Measurements from ENCODE around the gene SUZ12.
A peak's percentile ranks its signal among the peaks of the same experiment; 100 is the strongest.
"Not testable (repeated sequence)": the region's sequence is repeated elsewhere in the genome, so short reads cannot be mapped to it uniquely, and the experiment has no call there.

Gene SUZ12

GRCh38 chr17:32021615-32021955 is 84.8 kb downstream of the SUZ12 start:
- no peaks in the 10 kb centered on the region for H3K27me3 ChIP-seq (ENCODE audit: control insufficient read depth in 3 of 3, insufficient read depth in 3 of 3, low read depth in 1 of 3, low read length in 3 of 3)
- H3K36me3 ChIP-seq (replicated peaks in 1 of 2; ENCODE audit: control insufficient read depth in 2 of 2, insufficient read depth in 2 of 2, low read length in 2 of 2) = peaks cover 11 to 61% of the 10 kb centered on the region in 2 donors
- H3K9ac ChIP-seq (ENCODE audit: low read depth, low read length, poor library complexity) = no peak overlapping the region
- no peak overlapping the region for H2AK5ac ChIP-seq (ENCODE audit: low read depth, low read length)
- H3K18ac ChIP-seq (ENCODE audit: low read length) = no peak overlapping the region
- H2BK12ac ChIP-seq (ENCODE audit: low read length) = no peak overlapping the region
- no peak overlapping the region for H3K14ac ChIP-seq (ENCODE audit: low read length)
- no peaks in the 10 kb centered on the region for H3K9me3 ChIP-seq (replicated peaks in 1 of 2; ENCODE audit: control insufficient read depth in 2 of 2, insufficient read depth in 1 of 2, low read depth in 1 of 2, low read length in 2 of 2)
- H2BK120ac ChIP-seq (ENCODE audit: low read depth, low read length) = no peak overlapping the region
- no peak overlapping the region for H2BK15ac ChIP-seq (ENCODE audit: low read length)
- no peak overlapping the region for H3K4me2 ChIP-seq (ENCODE audit: insufficient read depth, low read length, poor library complexity, severe bottlenecking)
- DNase-seq (ENCODE audit: low spot score) = no peak
- no peak overlapping the region for H2BK5ac ChIP-seq (ENCODE audit: low read length)
- peaks cover 2% of the 10 kb centered on the region for H3K79me1 ChIP-seq (ENCODE audit: low read depth, low read length)
- no CpG with 5 or more reads among the region's 7 CpGs for WGBS, 2 donors (ENCODE audit: extremely low coverage in 2 of 2, insufficient read length in 2 of 2, insufficient replicate concordance in 1 of 2)
- H4K91ac ChIP-seq (ENCODE audit: low read depth, low read length, poor library complexity) = no peak overlapping the region
- no peak overlapping the region for H3K4ac ChIP-seq (ENCODE audit: low read length)
- H3K4me3 ChIP-seq (ENCODE audit: low read length in 2 of 2) = no peak overlapping the region
- H4K8ac ChIP-seq (ENCODE audit: low read depth, low read length) = no peak overlapping the region
- no peak overlapping the region for H2AFZ ChIP-seq (ENCODE audit: low read length)
- no peak overlapping the region for H3K23ac ChIP-seq (ENCODE audit: low read depth, low read length, poor library complexity)
- H3K27ac ChIP-seq (replicated peaks; ENCODE audit: low read length) = no peak overlapping the region
- H3K4me1 ChIP-seq (ENCODE audit: control insufficient read depth in 2 of 2, insufficient read depth in 1 of 2, low read depth in 1 of 2, low read length in 2 of 2) = no peaks in the 10 kb centered on the region

- H3K23ac ChIP-seq (ENCODE audit: low read depth, low read length, poor library complexity); H4K8ac ChIP-seq (ENCODE audit: low read depth, low read length); H2AFZ ChIP-seq (ENCODE audit: low read length); H3K4me2 ChIP-seq (ENCODE audit: insufficient read depth, low read length, poor library complexity, severe bottlenecking); H3K9me3 ChIP-seq (replicated peaks in 1 of 2; ENCODE audit: control insufficient read depth in 2 of 2, insufficient read depth in 1 of 2, low read depth in 1 of 2, low read length in 2 of 2); H3K79me1 ChIP-seq (ENCODE audit: low read depth, low read length); H3K27ac ChIP-seq (replicated peaks; ENCODE audit: low read length); H2BK15ac ChIP-seq (ENCODE audit: low read length); H2AK5ac ChIP-seq (ENCODE audit: low read depth, low read length); H2BK5ac ChIP-seq (ENCODE audit: low read length); DNase-seq (ENCODE audit: low spot score); H3K27me3 ChIP-seq (ENCODE audit: control insufficient read depth in 3 of 3, insufficient read depth in 3 of 3, low read depth in 1 of 3, low read length in 3 of 3); H2BK12ac ChIP-seq (ENCODE audit: low read length); H3K9ac ChIP-seq (ENCODE audit: low read depth, low read length, poor library complexity); H3K4me1 ChIP-seq (ENCODE audit: control insufficient read depth in 2 of 2, insufficient read depth in 1 of 2, low read depth in 1 of 2, low read length in 2 of 2); H3K4ac ChIP-seq (ENCODE audit: low read length); H4K91ac ChIP-seq (ENCODE audit: low read depth, low read length, poor library complexity); H3K14ac ChIP-seq (ENCODE audit: low read length); H3K4me3 ChIP-seq (ENCODE audit: low read length in 2 of 2); H3K18ac ChIP-seq (ENCODE audit: low read length); H2BK120ac ChIP-seq (ENCODE audit: low read depth, low read length): not testable (repeated sequence)
- peaks cover 11 to 57% of the 10 kb centered on the region in 2 donors for H3K36me3 ChIP-seq (replicated peaks in 1 of 2; ENCODE audit: control insufficient read depth in 2 of 2, insufficient read depth in 2 of 2, low read length in 2 of 2)
- WGBS, 2 donors (ENCODE audit: extremely low coverage in 2 of 2, insufficient read length in 2 of 2, insufficient replicate concordance in 1 of 2) = no CpG with 5 or more reads among the region's 5 CpGs
Observed at GRCh38 chr17:32022554-32022953, 85.7 kb downstream of the SUZ12 start.

GRCh38 chr17:32027271-32027670 is 90.5 kb downstream of the SUZ12 start:
- not testable (repeated sequence) for H2BK120ac ChIP-seq (ENCODE audit: low read depth, low read length); H2BK12ac ChIP-seq (ENCODE audit: low read length); H3K27me3 ChIP-seq (ENCODE audit: control insufficient read depth in 3 of 3, insufficient read depth in 3 of 3, low read depth in 1 of 3, low read length in 3 of 3); H2AFZ ChIP-seq (ENCODE audit: low read length); H3K18ac ChIP-seq (ENCODE audit: low read length); H3K23ac ChIP-seq (ENCODE audit: low read depth, low read length, poor library complexity); H4K8ac ChIP-seq (ENCODE audit: low read depth, low read length); H4K91ac ChIP-seq (ENCODE audit: low read depth, low read length, poor library complexity); H3K27ac ChIP-seq (replicated peaks; ENCODE audit: low read length); H3K4me1 ChIP-seq (ENCODE audit: control insufficient read depth in 2 of 2, insufficient read depth in 1 of 2, low read depth in 1 of 2, low read length in 2 of 2); H3K79me1 ChIP-seq (ENCODE audit: low read depth, low read length); H2BK5ac ChIP-seq (ENCODE audit: low read length); H3K14ac ChIP-seq (ENCODE audit: low read length); H2BK15ac ChIP-seq (ENCODE audit: low read length); H3K9me3 ChIP-seq (replicated peaks in 1 of 2; ENCODE audit: control insufficient read depth in 2 of 2, insufficient read depth in 1 of 2, low read depth in 1 of 2, low read length in 2 of 2); H3K4ac ChIP-seq (ENCODE audit: low read length); DNase-seq (ENCODE audit: low spot score); H3K4me2 ChIP-seq (ENCODE audit: insufficient read depth, low read length, poor library complexity, severe bottlenecking); H2AK5ac ChIP-seq (ENCODE audit: low read depth, low read length)
- peak overlapping the region in 1 of 2 donors; percentile 19 for H3K4me3 ChIP-seq (ENCODE audit: low read length in 2 of 2)
- WGBS, 2 donors (ENCODE audit: extremely low coverage in 2 of 2, insufficient read length in 2 of 2, insufficient replicate concordance in 1 of 2) = no CpG with 5 or more reads among the region's 4 CpGs
- peaks cover 2 to 14% of the 10 kb centered on the region in 2 donors for H3K36me3 ChIP-seq (replicated peaks in 1 of 2; ENCODE audit: control insufficient read depth in 2 of 2, insufficient read depth in 2 of 2, low read length in 2 of 2)
- H3K9ac ChIP-seq (ENCODE audit: low read depth, low read length, poor library complexity) = peak overlapping the region; percentile 88

DNA sequence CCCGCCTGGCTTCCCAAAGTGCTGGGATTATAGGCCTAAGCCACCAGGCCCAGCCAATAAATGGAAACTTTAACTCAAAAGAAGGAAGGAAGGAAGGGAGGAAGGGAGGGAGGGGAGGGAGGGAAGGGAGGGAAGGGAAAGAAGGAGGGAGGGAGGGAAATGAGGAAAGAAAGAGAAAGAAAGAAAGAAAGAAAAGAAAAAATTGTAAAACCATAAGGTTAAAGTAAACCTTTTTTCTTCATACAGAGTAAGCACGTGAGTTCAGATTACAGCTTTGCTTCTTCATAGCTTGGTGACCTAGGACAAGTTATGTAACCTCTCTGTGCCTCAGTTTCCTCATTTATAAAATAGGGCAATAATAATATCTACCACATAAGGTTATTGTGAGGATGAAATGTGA is 96.4 kb downstream of the SUZ12 start:
- no peak overlapping the region for H3K9ac ChIP-seq (ENCODE audit: low read depth, low read length, poor library complexity)
- no peak overlapping the region for H2AFZ ChIP-seq (ENCODE audit: low read length)
- H3K4ac ChIP-seq (ENCODE audit: low read length) = no peak overlapping the region
- no peak overlapping the region for H4K8ac ChIP-seq (ENCODE audit: low read depth, low read length)
- no peak overlapping the region for H3K23ac ChIP-seq (ENCODE audit: low read depth, low read length, poor library complexity)
- no peak overlapping the region for H3K14ac ChIP-seq (ENCODE audit: low read length)
- no peak overlapping the region for H2BK120ac ChIP-seq (ENCODE audit: low read depth, low read length)
- no peak overlapping the region for H2AK5ac ChIP-seq (ENCODE audit: low read depth, low read length)
- no peaks in the 10 kb centered on the region for H3K27me3 ChIP-seq (ENCODE audit: control insufficient read depth in 3 of 3, insufficient read depth in 3 of 3, low read depth in 1 of 3, low read length in 3 of 3)
- no peak for DNase-seq (ENCODE audit: low spot score)
- no peak overlapping the region for H3K27ac ChIP-seq (replicated peaks; ENCODE audit: low read length)
- no peak overlapping the region for H3K18ac ChIP-seq (ENCODE audit: low read length)
- no peak overlapping the region for H3K4me3 ChIP-seq (ENCODE audit: low read length in 2 of 2)
- no peak overlapping the region for H4K91ac ChIP-seq (ENCODE audit: low read depth, low read length, poor library complexity)
- H3K4me2 ChIP-seq (ENCODE audit: insufficient read depth, low read length, poor library complexity, severe bottlenecking) = no peak overlapping the region
- peaks cover 6 to 49% of the 10 kb centered on the region in 2 donors for H3K36me3 ChIP-seq (replicated peaks in 1 of 2; ENCODE audit: control insufficient read depth in 2 of 2, insufficient read depth in 2 of 2, low read length in 2 of 2)
- H3K9me3 ChIP-seq (replicated peaks in 1 of 2; ENCODE audit: control insufficient read depth in 2 of 2, insufficient read depth in 1 of 2, low read depth in 1 of 2, low read length in 2 of 2) = no peaks in the 10 kb centered on the region
- H2BK15ac ChIP-seq (ENCODE audit: low read length) = no peak overlapping the region
- H3K79me1 ChIP-seq (ENCODE audit: low read depth, low read length) = no peaks in the 10 kb centered on the region
- no peak overlapping the region for H2BK5ac ChIP-seq (ENCODE audit: low read length)
- H3K4me1 ChIP-seq (ENCODE audit: control insufficient read depth in 2 of 2, insufficient read depth in 1 of 2, low read depth in 1 of 2, low read length in 2 of 2) = no peaks in the 10 kb centered on the region
- WGBS, 2 donors (ENCODE audit: extremely low coverage in 2 of 2, insufficient read length in 2 of 2, insufficient replicate concordance in 1 of 2) = no CpG with 5 or more reads among the region's 2 CpGs
- no peak overlapping the region for H2BK12ac ChIP-seq (ENCODE audit: low read length)
